Islet precursor cell (in vitro differentiated cells): ENCODE data around the gene FBXO17.
"Not testable (repeated sequence)": the region's sequence is repeated elsewhere in the genome, so short reads cannot be mapped to it uniquely, and the experiment has no call there.

ENCODE experiments used
- DNase-seq: peaks from one replicate; pipeline ENCODE4 v3.0.0-alpha.2; 2018

The FBXO17 gene

GRCh38 chr19:38978326-38978689, 2.8 kb upstream of the FBXO17 start:
- DNase-seq = no peak

- DNase-seq = peak; percentile 75
Measured at GRCh38 chr19:38977445-38978325, 2.1 kb upstream of the FBXO17 start.

- peak; percentile 79 for DNase-seq
Measured at GRCh38 chr19:38975861-38976271, 324 bp upstream of the FBXO17 start.

GRCh38 chr19:38974624-38975213, 823 bp downstream of the FBXO17 start:
- no peak for DNase-seq

- DNase-seq = no peak
Measured at GRCh38 chr19:38971672-38972071, 3.9 kb downstream of the FBXO17 start.

GRCh38 chr19:38970664-38971532, 4.6 kb downstream of the FBXO17 start:
- no peak for DNase-seq

- not testable (repeated sequence) for DNase-seq
Measured at GRCh38 chr19:38966149-38966548, 9.4 kb downstream of the FBXO17 start.

- no peak for DNase-seq
Measured at GRCh38 chr19:38964738-38965137, 10.8 kb downstream of the FBXO17 start.

- DNase-seq = no peak
Measured at GRCh38 chr19:38959618-38960017, 15.9 kb downstream of the FBXO17 start.

GRCh38 chr19:38958301-38958700, 17.2 kb downstream of the FBXO17 start:
- DNase-seq = no peak

GRCh38 chr19:38956264-38956663, 19.3 kb downstream of the FBXO17 start:
- DNase-seq = no peak

- no peak for DNase-seq
Measured at GRCh38 chr19:38953677-38954076, 21.9 kb downstream of the FBXO17 start.

GRCh38 chr19:38952395-38953165, 23.0 kb downstream of the FBXO17 start:
- peak; percentile 68 for DNase-seq

GRCh38 chr19:38951187-38951586, 24.4 kb downstream of the FBXO17 start:
- DNase-seq = no peak

- peak; percentile 98 for DNase-seq
Measured at GRCh38 chr19:38949580-38950367, 25.8 kb downstream of the FBXO17 start.

- DNase-seq = no peak
Measured at GRCh38 chr19:38946229-38947010, 29.1 kb downstream of the FBXO17 start.

- no peak for DNase-seq
Measured at GRCh38 chr19:38945562-38946228, 29.8 kb downstream of the FBXO17 start.

- no peak for DNase-seq
Measured at GRCh38 chr19:38944981-38945506, 30.5 kb downstream of the FBXO17 start.

- DNase-seq = no peak
Measured at GRCh38 chr19:38942471-38943181, 32.9 kb downstream of the FBXO17 start.
